ENCODE data around the gene ZGLP1.

The ZGLP1 gene

GRCh38 chr19:10299545-10300458, 9.8 kb downstream of the ZGLP1 start:
- TF ChIP-seq, protein P1, sequence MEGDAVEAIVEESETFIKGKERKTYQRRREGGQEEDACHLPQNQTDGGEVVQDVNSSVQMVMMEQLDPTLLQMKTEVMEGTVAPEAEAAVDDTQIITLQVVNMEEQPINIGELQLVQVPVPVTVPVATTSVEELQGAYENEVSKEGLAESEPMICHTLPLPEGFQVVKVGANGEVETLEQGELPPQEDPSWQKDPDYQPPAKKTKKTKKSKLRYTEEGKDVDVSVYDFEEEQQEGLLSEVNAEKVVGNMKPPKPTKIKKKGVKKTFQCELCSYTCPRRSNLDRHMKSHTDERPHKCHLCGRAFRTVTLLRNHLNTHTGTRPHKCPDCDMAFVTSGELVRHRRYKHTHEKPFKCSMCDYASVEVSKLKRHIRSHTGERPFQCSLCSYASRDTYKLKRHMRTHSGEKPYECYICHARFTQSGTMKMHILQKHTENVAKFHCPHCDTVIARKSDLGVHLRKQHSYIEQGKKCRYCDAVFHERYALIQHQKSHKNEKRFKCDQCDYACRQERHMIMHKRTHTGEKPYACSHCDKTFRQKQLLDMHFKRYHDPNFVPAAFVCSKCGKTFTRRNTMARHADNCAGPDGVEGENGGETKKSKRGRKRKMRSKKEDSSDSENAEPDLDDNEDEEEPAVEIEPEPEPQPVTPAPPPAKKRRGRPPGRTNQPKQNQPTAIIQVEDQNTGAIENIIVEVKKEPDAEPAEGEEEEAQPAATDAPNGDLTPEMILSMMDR (IDR thresholded peaks at IDR 0.05; ENCODE audit: insufficient read depth, low read depth, low read length, missing control alignments), result no peak
- no peak for DNase-seq (ENCODE audit: low read depth)
- no peak overlapping the region for H3K4me3 ChIP-seq (ENCODE audit: low read length)

- no peak for DNase-seq (ENCODE audit: low read depth)
- H3K4me3 ChIP-seq (ENCODE audit: low read length), result no peak overlapping the region
Measured at GRCh38 chr19:10295847-10296591, 13.6 kb downstream of the ZGLP1 start.

DNA sequence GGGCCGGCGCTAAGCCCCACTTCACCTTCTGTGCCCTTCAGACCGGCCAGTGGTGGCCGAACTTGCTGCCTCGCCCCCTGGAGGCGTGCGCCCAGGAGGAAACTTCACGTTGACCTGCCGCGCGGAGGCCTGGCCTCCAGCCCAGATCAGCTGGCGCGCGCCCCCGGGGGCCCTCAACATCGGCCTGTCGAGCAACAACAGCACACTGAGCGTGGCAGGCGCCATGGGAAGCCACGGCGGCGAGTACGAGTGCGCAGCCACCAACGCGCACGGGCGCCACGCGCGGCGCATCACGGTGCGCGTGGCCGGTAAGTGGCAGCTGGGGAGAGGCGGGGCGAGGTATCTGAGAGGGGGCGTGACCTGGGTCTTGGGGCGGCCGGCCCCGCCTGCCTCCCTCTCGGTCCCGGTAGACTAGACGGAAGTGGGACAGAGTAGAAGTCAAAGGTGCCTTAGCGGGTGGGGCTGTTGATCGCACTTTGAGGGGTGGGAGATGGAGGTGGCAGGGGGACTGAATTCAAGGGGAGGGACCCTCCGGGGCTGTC, 14.2 kb downstream of the ZGLP1 start:
- DNase-seq (ENCODE audit: low read depth), result no peak
- H3K4me3 ChIP-seq (ENCODE audit: low read length), result no peak overlapping the region
- TF ChIP-seq, protein P1 (IDR thresholded peaks at IDR 0.05; ENCODE audit: insufficient read depth, low read depth, low read length, missing control alignments), result no peak

More at GRCh38 chr19:10295847-10296591, 13.6 kb downstream of the ZGLP1 start:
- TF ChIP-seq, protein P1 (IDR thresholded peaks at IDR 0.05; ENCODE audit: insufficient read depth, low read depth, low read length, missing control alignments), result no peak

GRCh38 chr19:10294368-10294697, 15.3 kb downstream of the ZGLP1 start:
- no peak for DNase-seq (ENCODE audit: low read depth)
- TF ChIP-seq, protein P1 (IDR thresholded peaks at IDR 0.05; ENCODE audit: insufficient read depth, low read depth, low read length, missing control alignments), result no peak
- H3K4me3 ChIP-seq (ENCODE audit: low read length), result no peak overlapping the region

DNA sequence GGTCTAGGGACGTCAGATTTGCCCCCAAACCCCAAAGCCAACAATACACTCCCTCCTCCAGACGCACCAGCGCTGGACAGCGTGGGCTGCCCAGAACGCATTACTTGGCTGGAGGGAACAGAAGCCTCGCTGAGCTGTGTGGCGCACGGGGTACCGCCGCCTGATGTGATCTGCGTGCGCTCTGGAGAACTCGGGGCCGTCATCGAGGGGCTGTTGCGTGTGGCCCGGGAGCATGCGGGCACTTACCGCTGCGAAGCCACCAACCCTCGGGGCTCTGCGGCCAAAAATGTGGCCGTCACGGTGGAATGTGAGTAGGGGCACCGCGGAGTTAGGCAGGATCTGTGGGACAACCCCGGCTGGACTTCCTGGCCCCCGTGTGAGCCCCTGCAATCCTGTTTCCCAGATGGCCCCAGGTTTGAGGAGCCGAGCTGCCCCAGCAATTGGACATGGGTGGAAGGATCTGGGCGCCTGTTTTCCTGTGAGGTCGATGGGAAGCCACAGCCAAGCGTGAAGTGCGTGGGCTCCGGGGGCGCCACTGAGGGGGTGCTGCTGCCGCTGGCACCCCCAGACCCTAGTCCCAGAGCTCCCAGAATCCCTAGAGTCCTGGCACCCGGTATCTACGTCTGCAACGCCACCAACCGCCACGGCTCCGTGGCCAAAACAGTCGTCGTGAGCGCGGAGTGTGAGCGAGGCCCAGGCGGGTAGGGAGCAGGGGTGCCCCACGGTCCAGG, 15.8 kb downstream of the ZGLP1 start:
- no peak overlapping the region for H3K4me3 ChIP-seq (ENCODE audit: low read length)
- no peak for DNase-seq (ENCODE audit: low read depth)
- TF ChIP-seq, protein P1 (IDR thresholded peaks at IDR 0.05; ENCODE audit: insufficient read depth, low read depth, low read length, missing control alignments), result no peak

DNA sequence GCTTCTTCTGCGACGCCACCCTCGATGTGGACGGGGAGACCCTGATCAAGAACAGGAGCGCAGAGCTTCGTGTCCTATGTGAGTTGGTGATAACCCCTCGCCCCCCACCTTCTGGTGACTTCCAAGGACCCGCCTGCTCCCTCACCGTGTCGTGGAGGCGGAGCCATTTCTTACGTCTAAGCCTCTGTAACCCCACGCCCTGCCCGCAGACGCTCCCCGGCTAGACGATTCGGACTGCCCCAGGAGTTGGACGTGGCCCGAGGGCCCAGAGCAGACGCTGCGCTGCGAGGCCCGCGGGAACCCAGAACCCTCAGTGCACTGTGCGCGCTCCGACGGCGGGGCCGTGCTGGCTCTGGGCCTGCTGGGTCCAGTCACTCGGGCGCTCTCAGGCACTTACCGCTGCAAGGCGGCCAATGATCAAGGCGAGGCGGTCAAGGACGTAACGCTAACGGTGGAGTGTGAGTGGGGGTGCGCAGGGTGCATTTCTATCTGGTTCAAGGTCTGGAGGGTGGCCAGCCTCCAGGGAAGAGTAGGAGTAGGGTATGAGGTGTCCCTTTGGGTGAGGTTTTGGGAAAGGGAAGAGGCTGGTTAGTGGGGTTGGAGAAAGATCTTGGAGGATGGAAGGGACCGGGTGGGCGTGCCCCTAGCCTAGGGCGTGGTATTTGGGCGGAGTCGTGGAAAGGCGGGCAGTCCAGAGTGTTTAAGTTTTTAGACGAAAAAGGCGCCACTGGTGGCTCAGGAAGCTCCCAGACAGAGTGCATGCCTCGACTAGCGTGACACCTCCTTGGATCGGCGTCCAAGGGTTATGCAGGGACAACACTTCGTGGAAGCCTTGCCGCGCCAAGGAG, 16.6 kb downstream of the ZGLP1 start:
- no peak overlapping the region for H3K4me3 ChIP-seq (ENCODE audit: low read length)
- DNase-seq (ENCODE audit: low read depth), result no peak
- TF ChIP-seq, protein P1 (IDR thresholded peaks at IDR 0.05; ENCODE audit: insufficient read depth, low read depth, low read length, missing control alignments), result no peak
